Measurements from ENCODE around the gene KCNT1. TPM values are rescaled to one million over a fixed set of nuclear protein-coding genes. Genes with fewer than 3 reads are reported as not detected.

Gene KCNT1
- total RNA-seq, 1 donor from 2014 or later = not detected

DNA sequence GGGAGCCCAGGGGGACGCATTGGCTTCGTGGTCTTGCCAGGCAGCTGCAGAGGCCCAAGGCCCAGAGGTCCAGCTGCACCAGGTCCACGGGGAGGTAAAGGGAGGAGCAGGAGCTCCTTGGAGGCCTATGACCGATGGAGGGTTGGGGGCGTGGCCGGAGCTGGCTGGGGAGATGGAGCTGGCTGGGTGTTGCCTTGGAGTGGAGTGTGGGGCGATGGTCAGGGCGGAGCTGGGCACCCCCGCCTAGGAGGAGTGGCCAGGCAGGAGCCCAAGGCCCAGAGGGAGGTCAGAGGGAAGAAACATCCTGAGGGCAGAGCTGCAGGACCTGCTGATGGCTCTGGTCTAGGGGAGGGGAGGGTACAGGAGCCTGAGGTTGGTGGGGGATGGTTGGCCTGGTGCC lies 44.6 kb downstream of the KCNT1 start:
- Histone ChIP-seq H3K9me3 (ENCODE audit: insufficient read depth, low read depth, low read length) (no peaks in the 10 kb centered on the region), H3K4me2 (ENCODE audit: low read length) (no peak overlapping the region), H3K4me3 (ENCODE audit: insufficient read depth, low read depth, low read length) (no peak overlapping the region), H3K4me1 (ENCODE audit: insufficient read depth, low read length) (no peaks in the 10 kb centered on the region), H4K20me1 (ENCODE audit: insufficient read depth, low read length) (no peaks in the 10 kb centered on the region), H3K79me2 (ENCODE audit: insufficient read depth, low read length) (no peaks in the 10 kb centered on the region), H3K9ac (ENCODE audit: low read length) (no peak overlapping the region), H2AFZ (ENCODE audit: low read depth, low read length) (no peak overlapping the region), H3K27ac (ENCODE audit: low read depth, low read length) (no peak overlapping the region), H3K27me3 (ENCODE audit: insufficient read depth, low read length) (no peaks in the 10 kb centered on the region), H3K36me3 (ENCODE audit: insufficient read depth, low read length) (no peaks in the 10 kb centered on the region)
- DNase-seq (ENCODE audit: low read depth) (no peak), FAIRE-seq (no peak)
- no peak overlapping the region for H3K4me3 Mint-ChIP-seq (ENCODE audit: unreplicated experiment)
- H3K4me1 Mint-ChIP-seq (ENCODE audit: low read depth, unreplicated experiment) = no peaks in the 10 kb centered on the region
- H3K9me3 Mint-ChIP-seq (ENCODE audit: unreplicated experiment) = no peaks in the 10 kb centered on the region
- H3K27ac Mint-ChIP-seq (ENCODE audit: unreplicated experiment) = no peak overlapping the region
- H3K27me3 Mint-ChIP-seq (ENCODE audit: low read depth, unreplicated experiment) = peaks cover 13% of the 10 kb centered on the region
- TF ChIP-seq, protein P1, sequence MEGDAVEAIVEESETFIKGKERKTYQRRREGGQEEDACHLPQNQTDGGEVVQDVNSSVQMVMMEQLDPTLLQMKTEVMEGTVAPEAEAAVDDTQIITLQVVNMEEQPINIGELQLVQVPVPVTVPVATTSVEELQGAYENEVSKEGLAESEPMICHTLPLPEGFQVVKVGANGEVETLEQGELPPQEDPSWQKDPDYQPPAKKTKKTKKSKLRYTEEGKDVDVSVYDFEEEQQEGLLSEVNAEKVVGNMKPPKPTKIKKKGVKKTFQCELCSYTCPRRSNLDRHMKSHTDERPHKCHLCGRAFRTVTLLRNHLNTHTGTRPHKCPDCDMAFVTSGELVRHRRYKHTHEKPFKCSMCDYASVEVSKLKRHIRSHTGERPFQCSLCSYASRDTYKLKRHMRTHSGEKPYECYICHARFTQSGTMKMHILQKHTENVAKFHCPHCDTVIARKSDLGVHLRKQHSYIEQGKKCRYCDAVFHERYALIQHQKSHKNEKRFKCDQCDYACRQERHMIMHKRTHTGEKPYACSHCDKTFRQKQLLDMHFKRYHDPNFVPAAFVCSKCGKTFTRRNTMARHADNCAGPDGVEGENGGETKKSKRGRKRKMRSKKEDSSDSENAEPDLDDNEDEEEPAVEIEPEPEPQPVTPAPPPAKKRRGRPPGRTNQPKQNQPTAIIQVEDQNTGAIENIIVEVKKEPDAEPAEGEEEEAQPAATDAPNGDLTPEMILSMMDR (IDR thresholded peaks at IDR 0.05; ENCODE audit: insufficient read depth, low read depth, low read length) = no peak
- TF ChIP-seq EZH2 (IDR thresholded peaks at IDR 0.05; ENCODE audit: insufficient read depth, low read length) = no peak
- no peaks in the 10 kb centered on the region for H3K36me3 Mint-ChIP-seq (ENCODE audit: low read depth, unreplicated experiment)

DNA sequence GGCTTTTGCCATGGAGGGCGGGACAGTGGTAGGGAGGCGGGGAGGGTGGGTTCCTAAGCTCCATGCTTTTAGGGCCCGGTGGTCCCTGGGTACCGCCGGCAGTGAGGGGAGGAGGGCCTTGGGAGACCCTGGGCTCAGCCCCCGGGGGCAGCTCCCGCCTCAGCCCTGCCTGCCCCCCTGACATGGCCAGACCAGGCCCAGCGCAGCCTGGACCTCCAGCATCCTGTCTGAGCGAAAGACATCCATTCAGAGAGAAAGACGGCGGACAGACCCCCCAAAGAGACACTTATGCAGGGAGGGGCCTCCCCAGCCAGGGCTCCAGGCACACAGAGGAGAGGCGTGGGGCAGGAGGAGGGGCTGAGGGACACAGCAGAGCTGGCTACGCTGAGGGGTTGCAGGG lies 45.3 kb downstream of the KCNT1 start:
- H3K4me1 ChIP-seq (ENCODE audit: insufficient read depth, low read length) = no peaks in the 10 kb centered on the region
- H3K9me3 ChIP-seq (ENCODE audit: insufficient read depth, low read depth, low read length) = no peaks in the 10 kb centered on the region
- TF ChIP-seq, protein P1 (IDR thresholded peaks at IDR 0.05; ENCODE audit: insufficient read depth, low read depth, low read length) = no peak
- no peak for TF ChIP-seq EZH2 (IDR thresholded peaks at IDR 0.05; ENCODE audit: insufficient read depth, low read length)
- no peaks in the 10 kb centered on the region for H4K20me1 ChIP-seq (ENCODE audit: insufficient read depth, low read length)
- Mint-ChIP-seq H3K4me3 (ENCODE audit: unreplicated experiment) (no peak overlapping the region), H3K27me3 (ENCODE audit: low read depth, unreplicated experiment) (peaks cover 17% of the 10 kb centered on the region), H3K9me3 (ENCODE audit: unreplicated experiment) (no peaks in the 10 kb centered on the region), H3K27ac (ENCODE audit: unreplicated experiment) (no peak overlapping the region), H3K36me3 (ENCODE audit: low read depth, unreplicated experiment) (no peaks in the 10 kb centered on the region), H3K4me1 (ENCODE audit: low read depth, unreplicated experiment) (no peaks in the 10 kb centered on the region)
- no peak overlapping the region for H2AFZ ChIP-seq (ENCODE audit: low read depth, low read length)
- no peak overlapping the region for H3K4me3 ChIP-seq (ENCODE audit: insufficient read depth, low read depth, low read length)
- no peak for FAIRE-seq
- DNase-seq (ENCODE audit: low read depth) = no peak
- no peak overlapping the region for H3K4me2 ChIP-seq (ENCODE audit: low read length)
- no peaks in the 10 kb centered on the region for H3K79me2 ChIP-seq (ENCODE audit: insufficient read depth, low read length)
- H3K36me3 ChIP-seq (ENCODE audit: insufficient read depth, low read length) = no peaks in the 10 kb centered on the region
- H3K27me3 ChIP-seq (ENCODE audit: insufficient read depth, low read length) = no peaks in the 10 kb centered on the region
- no peak overlapping the region for H3K9ac ChIP-seq (ENCODE audit: low read length)
- H3K27ac ChIP-seq (ENCODE audit: low read depth, low read length) = no peak overlapping the region

DNA sequence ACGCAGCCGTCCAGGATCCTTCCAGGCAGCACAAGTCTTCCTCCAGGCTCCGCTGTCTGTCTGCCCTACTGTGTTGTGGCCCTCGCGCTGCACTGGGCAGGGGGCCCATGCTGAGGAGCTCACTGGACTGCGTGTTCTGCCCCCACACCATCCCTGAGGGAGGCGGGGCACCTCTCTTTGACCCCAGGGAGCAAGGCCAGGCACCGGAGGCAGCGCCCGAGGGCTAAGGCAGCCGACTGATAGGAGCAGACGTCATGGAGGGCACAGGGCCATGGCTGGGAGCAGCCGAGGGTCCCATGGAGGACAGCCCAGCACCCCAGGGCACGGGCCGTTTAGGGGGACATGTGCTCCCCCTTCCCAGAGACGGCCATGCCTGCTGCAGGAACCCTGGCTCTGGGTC lies 46.7 kb downstream of the KCNT1 start:
- Mint-ChIP-seq H3K4me1 (ENCODE audit: low read depth, unreplicated experiment) (no peaks in the 10 kb centered on the region), H3K27ac (ENCODE audit: unreplicated experiment) (no peak overlapping the region), H3K9me3 (ENCODE audit: unreplicated experiment) (peaks cover 2% of the 10 kb centered on the region), H3K27me3 (ENCODE audit: low read depth, unreplicated experiment) (peaks cover 22% of the 10 kb centered on the region), H3K4me3 (ENCODE audit: unreplicated experiment) (no peak overlapping the region), H3K36me3 (ENCODE audit: low read depth, unreplicated experiment) (no peaks in the 10 kb centered on the region)
- Histone ChIP-seq H3K9me3 (ENCODE audit: insufficient read depth, low read depth, low read length) (no peaks in the 10 kb centered on the region), H3K27me3 (ENCODE audit: insufficient read depth, low read length) (no peaks in the 10 kb centered on the region), H3K36me3 (ENCODE audit: insufficient read depth, low read length) (no peaks in the 10 kb centered on the region), H3K4me2 (ENCODE audit: low read length) (no peak overlapping the region), H3K79me2 (ENCODE audit: insufficient read depth, low read length) (no peaks in the 10 kb centered on the region), H4K20me1 (ENCODE audit: insufficient read depth, low read length) (no peaks in the 10 kb centered on the region), H3K27ac (ENCODE audit: low read depth, low read length) (no peak overlapping the region), H3K9ac (ENCODE audit: low read length) (no peak overlapping the region), H3K4me1 (ENCODE audit: insufficient read depth, low read length) (no peaks in the 10 kb centered on the region), H3K4me3 (ENCODE audit: insufficient read depth, low read depth, low read length) (no peak overlapping the region), H2AFZ (ENCODE audit: low read depth, low read length) (no peak overlapping the region)
- DNase-seq (ENCODE audit: low read depth) (no peak), FAIRE-seq (no peak)
- no peak for TF ChIP-seq EZH2 (IDR thresholded peaks at IDR 0.05; ENCODE audit: insufficient read depth, low read length)
- TF ChIP-seq, protein P1 (IDR thresholded peaks at IDR 0.05; ENCODE audit: insufficient read depth, low read depth, low read length) = no peak
